Peyer's patch (tissue), 4 donors: ENCODE results near the gene ZIC5. TPM values are rescaled to one million over a fixed set of nuclear protein-coding genes. Genes with fewer than 3 reads are reported as not detected.

Source experiments
- DNase-seq, 3 donors: peaks; one replicate each; pipeline ENCODE4 v3.0.0-alpha.2; 2017 to 2019
- H3K27ac ChIP-seq, 4 donors: fragments of 200-600 bp; sonication (generic); one replicate each; pipeline ENCODE4 v1.5.1; 2016 to 2019
- H3K27me3 ChIP-seq, 2 donors: fragments of 200-600 bp; sonication (generic); one replicate each; pipeline ENCODE4 v1.5.1; 2019
- H3K36me3 ChIP-seq, 3 donors: fragments of 200-600 bp; sonication (generic); one replicate each; pipeline ENCODE4 v1.5.1; 2016 to 2019
- H3K4me1 ChIP-seq, 4 donors: fragments of 200-600 bp; sonication (generic); one replicate each; pipeline ENCODE4 v1.5.1; 2016 to 2019
- H3K4me3 ChIP-seq, 4 donors: fragments of 200-600 bp; sonication (generic); 1 replicate in 3 of 4; 2 replicates in 1 of 4; pipeline ENCODE4 v1.5.1; 2016 to 2019; ENCODE audit warnings: mild to moderate bottlenecking in 1 of 4
- H3K9me3 ChIP-seq, 4 donors: fragments of 200-600 bp; sonication (generic); one replicate each; pipeline ENCODE4 v1.5.1; 2016 to 2019; ENCODE audit warnings: mild to moderate bottlenecking in 1 of 4
- CTCF ChIP-seq, 6 experiments: fragments of 450-650 bp in 4 of 6; fragments of 200-600 bp in 2 of 6; sonication (generic) in 1 of 6; IDR thresholded peaks; one replicate each; pipeline ENCODE4 v1.5.1; 2017 to 2019; ENCODE audit warnings: antibody characterized with exemption in 6 of 6, mild to moderate bottlenecking in 3 of 6, moderate library complexity in 1 of 6
- POLR2A ChIP-seq, 2 donors: fragments of 450-650 bp; IDR thresholded peaks; one replicate each; pipeline ENCODE4 v1.5.1; 2017; ENCODE audit warnings: antibody characterized with exemption in 2 of 2, mild to moderate bottlenecking in 2 of 2, moderate library complexity in 2 of 2
- total RNA-seq, 4 donors: library from RNA; depleted of rRNA; stranded (reverse); fragments of >200 nt; gene quantifications; one replicate each; pipeline ENCODE4 v1.1.0, GENCODE V29; 2016

The ZIC5 gene
- total RNA-seq, 4 donors from 2014 or later: not detected

GRCh38 chr13:99980201-99980823 is 8.7 kb upstream of the ZIC5 start:
- DNase-seq: peak in 2 of 3 donors; percentile 70 to 75
- TF ChIP-seq CTCF (IDR thresholded peaks at IDR 0.05) (no peak), POLR2A (IDR thresholded peaks at IDR 0.05) (no peak)
- Histone ChIP-seq H3K27me3 (peaks cover 3 to 95% of the 10 kb centered on the region in 2 donors), H3K4me3 (peak overlapping the region; percentile 22 to 62 (median 52)), H3K9me3 (peaks cover 0 to 34% (median 0%) of the 10 kb centered on the region in 4 donors), H3K27ac (no peak overlapping the region), H3K4me1 (peaks cover 5 to 47% (median 19%) of the 10 kb centered on the region in 4 donors), H3K36me3 (no peaks in the 10 kb centered on the region)

- Histone ChIP-seq H3K4me1 (peaks cover 5 to 47% (median 19%) of the 10 kb centered on the region in 4 donors), H3K9me3 (peaks cover 0 to 29% (median 0%) of the 10 kb centered on the region in 4 donors), H3K36me3 (no peaks in the 10 kb centered on the region), H3K27ac (no peak overlapping the region), H3K4me3 (peak overlapping the region in 3 of 4 donors; percentile 46 to 62 (median 57)), H3K27me3 (peaks cover 3 to 96% of the 10 kb centered on the region in 2 donors)
- TF ChIP-seq CTCF (IDR thresholded peaks at IDR 0.05): no peak
- TF ChIP-seq POLR2A (IDR thresholded peaks at IDR 0.05): no peak
- DNase-seq: peak in 1 of 3 donors; percentile 40
Observed at GRCh38 chr13:99979453-99980200, 8.1 kb upstream of the ZIC5 start.

GRCh38 chr13:99978799-99979452 is 7.4 kb upstream of the ZIC5 start:
- Histone ChIP-seq H3K36me3 (no peaks in the 10 kb centered on the region), H3K27ac (no peak overlapping the region), H3K4me3 (no peak overlapping the region), H3K9me3 (peaks cover 0 to 25% (median 0%) of the 10 kb centered on the region in 4 donors), H3K4me1 (peaks cover 5 to 47% (median 19%) of the 10 kb centered on the region in 4 donors), H3K27me3 (peaks cover 3 to 94% of the 10 kb centered on the region in 2 donors)
- TF ChIP-seq CTCF (IDR thresholded peaks at IDR 0.05) (no peak), POLR2A (IDR thresholded peaks at IDR 0.05) (no peak)
- peak in 1 of 3 donors; percentile 34 for DNase-seq

- H3K27me3 ChIP-seq: peaks cover 3 to 94% of the 10 kb centered on the region in 2 donors
- no peak overlapping the region for H3K27ac ChIP-seq
- peaks cover 5 to 47% (median 19%) of the 10 kb centered on the region in 4 donors for H3K4me1 ChIP-seq
- peak in 2 of 3 donors; percentile 10 to 38 for DNase-seq
- H3K9me3 ChIP-seq: peaks cover 0 to 20% (median 0%) of the 10 kb centered on the region in 4 donors
- no peak overlapping the region for H3K4me3 ChIP-seq
- H3K36me3 ChIP-seq: no peaks in the 10 kb centered on the region
- no peak for TF ChIP-seq POLR2A (IDR thresholded peaks at IDR 0.05)
- TF ChIP-seq CTCF (IDR thresholded peaks at IDR 0.05): no peak
Observed at GRCh38 chr13:99977912-99978798, 6.6 kb upstream of the ZIC5 start.
